Keratinocyte (primary cell): ENCODE measurements around the gene PKNOX1. TPM values are rescaled to one million over a fixed set of nuclear protein-coding genes. Genes with fewer than 3 reads are reported as not detected.

Experiments
- DNase-seq: peaks from one replicate; pipeline ENCODE4 v3.0.0-alpha.2; 2011; ENCODE audit warnings: low read depth, missing footprints, low spot score
- FAIRE-seq: peaks from 2 replicates; lab custom pipeline; 2011; peaks lifted over from hg19 to GRCh38; lab: Jason Lieb, UNC
- H2AFZ ChIP-seq: 2 replicates; pipeline ENCODE4 v1.6.0; 2012; ENCODE audit warnings: low read length, control low read depth, inconsistent platforms; ENCODE audit not compliant: control insufficient read depth
- H3K27ac ChIP-seq: 2 replicates; pipeline ENCODE4 v1.5.1; 2011; ENCODE audit warnings: low read length; ENCODE audit not compliant: control insufficient read depth, insufficient read depth
- H3K27me3 ChIP-seq: 3 replicates; pipeline ENCODE4 v1.6.0; 2011; ENCODE audit warnings: low read length; ENCODE audit not compliant: control insufficient read depth, insufficient read depth; ENCODE audit errors: extremely low read depth
- H3K36me3 ChIP-seq, 2 experiments: 2 replicates in 1 of 2; 3 replicates in 1 of 2; pipeline ENCODE4 v1.5.1; 2011; ENCODE audit warnings: low read length in 2 of 2, mild to moderate bottlenecking in 1 of 2; ENCODE audit not compliant: control insufficient read depth in 2 of 2, insufficient read depth in 2 of 2; ENCODE audit errors: extremely low read depth in 1 of 2
- H3K4me1 ChIP-seq: 3 replicates; pipeline ENCODE4 v1.5.1; 2011; ENCODE audit warnings: low read length; ENCODE audit not compliant: control insufficient read depth, insufficient read depth; ENCODE audit errors: extremely low read depth
- H3K4me2 ChIP-seq: 3 replicates; pipeline ENCODE4 v1.6.0; 2011; ENCODE audit warnings: low read depth, low read length; ENCODE audit not compliant: control insufficient read depth, insufficient read depth; ENCODE audit errors: extremely low read depth
- H3K4me3 ChIP-seq, 3 experiments: fragments of 200-600 bp in 1 of 3; sonication (generic) in 1 of 3; 2 replicates in 2 of 3; 3 replicates in 1 of 3; pipeline ENCODE4 v1.5.1; 2011 to 2016; ENCODE audit warnings: low read length in 3 of 3, mild to moderate bottlenecking in 3 of 3, control low read depth in 2 of 3, inconsistent platforms in 1 of 3, low read depth in 1 of 3, mixed read lengths in 1 of 3, mixed run types in 1 of 3, moderate library complexity in 1 of 3; ENCODE audit not compliant: control insufficient read depth in 2 of 3, insufficient read depth in 2 of 3; ENCODE audit errors: extremely low read depth in 1 of 3
- H3K79me2 ChIP-seq: 2 replicates; pipeline ENCODE4 v1.6.0; 2012; ENCODE audit warnings: low read length; ENCODE audit not compliant: control insufficient read depth, insufficient read depth
- H3K9ac ChIP-seq: 3 replicates; pipeline ENCODE4 v1.6.0; 2011; ENCODE audit warnings: low read length; ENCODE audit not compliant: control insufficient read depth, insufficient read depth; ENCODE audit errors: extremely low read depth
- H3K9me1 ChIP-seq: 3 replicates; pipeline ENCODE4 v1.6.0; 2011; ENCODE audit warnings: low read length; ENCODE audit not compliant: control insufficient read depth, insufficient read depth; ENCODE audit errors: extremely low read depth
- H3K9me3 ChIP-seq: 2 replicates; pipeline ENCODE4 v1.5.1; 2012; ENCODE audit warnings: low read depth, low read length; ENCODE audit not compliant: control insufficient read depth
- H4K20me1 ChIP-seq: 3 replicates; pipeline ENCODE4 v1.6.0; 2011; ENCODE audit warnings: low read length; ENCODE audit not compliant: control insufficient read depth, insufficient read depth; ENCODE audit errors: extremely low read depth
- CTCF ChIP-seq, 3 experiments: IDR thresholded peaks in 1 of 3; conservative IDR thresholded peaks in 1 of 3; optimal IDR thresholded peaks in 1 of 3; 2 replicates in 2 of 3; 3 replicates in 1 of 3; pipeline versions ENCODE3 to v1.5.1; 2011; ENCODE audit warnings: low read length in 3 of 3, mild to moderate bottlenecking in 3 of 3, moderate library complexity in 2 of 3, control low read depth in 1 of 3, inconsistent platforms in 1 of 3; ENCODE audit not compliant: insufficient read depth in 2 of 3; ENCODE audit errors: extremely low read depth in 1 of 3
- EZH2 ChIP-seq: IDR thresholded peaks from one replicate; pipeline ENCODE4 v1.6.1; 2012; ENCODE audit warnings: inconsistent platforms, mild to moderate bottlenecking, low read length, moderate library complexity
- dilution Hi-C: fragments of 300-500 bp; cut with MboI; formaldehyde crosslinking; loops from one replicate; pipeline ENCODE4 v1.7.0; 2020; ENCODE audit warnings: low sequenced_read_pairs; ENCODE audit not compliant: extremely low pct_ligation_motif_present
- polyA plus RNA-seq, 5 experiments: library from polyadenylated mRNA; depleted of rRNA in 3 of 5; stranded (reverse) in 3 of 5; stranded (forward) in 1 of 5; unstranded in 1 of 5; fragments of >200 nt; gene quantifications; 1 replicate in 1 of 5; 2 replicates in 3 of 5; 3 replicates in 1 of 5; pipeline versions ENCODE4 v1.2.1 to v1.2.3, GENCODE V29; 2011 to 2012; ENCODE audit warnings: missing spikeins in 2 of 5, low read depth in 1 of 5, low replicate concordance in 1 of 5

The PKNOX1 gene
- polyA plus RNA-seq, 1 donor (not counting 4 experiments of a cell fraction or from before 2014, with no cell fraction given), result 33.3 TPM

GRCh38 chr21:43012596-43012995 lies 38.2 kb downstream of the PKNOX1 start:
- Histone ChIP-seq H3K27ac (no peak overlapping the region), H3K4me1 (no peaks in the 10 kb centered on the region), H2AFZ (no peak overlapping the region), H4K20me1 (no peaks in the 10 kb centered on the region), H3K4me3 (no peak overlapping the region), H3K9me3 (no peaks in the 10 kb centered on the region), H3K9me1 (no peaks in the 10 kb centered on the region), H3K36me3 (peaks cover 16 to 17% of the 10 kb centered on the region in 2 experiments), H3K79me2 (no peaks in the 10 kb centered on the region), H3K4me2 (no peak overlapping the region), H3K9ac (no peak overlapping the region), H3K27me3 (no peaks in the 10 kb centered on the region)
- DNase-seq, result no peak
- dilution Hi-C loops, result no loop called here
- FAIRE-seq, result no peak
- no peak for TF ChIP-seq CTCF (optimal IDR thresholded peaks at IDR 0.05 in 1 of 3, IDR thresholded peaks at IDR 0.05 in 1 of 3, conservative IDR thresholded peaks at IDR 0.05 in 1 of 3; ENCODE audit: extremely low read depth in 1 of 3, insufficient read depth in 2 of 3, low read length in 3 of 3)
- no peak for TF ChIP-seq EZH2

- no peak overlapping the region for H3K9ac ChIP-seq
- H3K9me3 ChIP-seq, result no peaks in the 10 kb centered on the region
- DNase-seq, result no peak
- no peak for TF ChIP-seq EZH2
- TF ChIP-seq CTCF (optimal IDR thresholded peaks at IDR 0.05 in 1 of 3, IDR thresholded peaks at IDR 0.05 in 1 of 3, conservative IDR thresholded peaks at IDR 0.05 in 1 of 3; ENCODE audit: extremely low read depth in 1 of 3, insufficient read depth in 2 of 3, low read length in 3 of 3), result no peak
- H3K27ac ChIP-seq, result no peak overlapping the region
- peaks cover 16 to 27% of the 10 kb centered on the region in 2 experiments for H3K36me3 ChIP-seq
- H3K4me2 ChIP-seq, result no peak overlapping the region
- no peaks in the 10 kb centered on the region for H3K79me2 ChIP-seq
- no peak for FAIRE-seq
- H4K20me1 ChIP-seq, result no peaks in the 10 kb centered on the region
- no peak overlapping the region for H2AFZ ChIP-seq
- H3K27me3 ChIP-seq, result no peaks in the 10 kb centered on the region
- no peaks in the 10 kb centered on the region for H3K4me1 ChIP-seq
- no peaks in the 10 kb centered on the region for H3K9me1 ChIP-seq
- H3K4me3 ChIP-seq, result no peak overlapping the region
- dilution Hi-C loops, result no loop called here
Measured at GRCh38 chr21:43015906-43016540, 41.7 kb downstream of the PKNOX1 start.
